ENCODE results near the gene CCDC102B. TPM values are rescaled to one million over a fixed set of nuclear protein-coding genes. Genes with fewer than 3 reads are reported as not detected.
"Not testable (repeated sequence)": the region's sequence is repeated elsewhere in the genome, so short reads cannot be mapped to it uniquely, and the experiment has no call there.

CCDC102B gene
- total RNA-seq, 1 donor from 2014 or later = 24.8 TPM

DNA sequence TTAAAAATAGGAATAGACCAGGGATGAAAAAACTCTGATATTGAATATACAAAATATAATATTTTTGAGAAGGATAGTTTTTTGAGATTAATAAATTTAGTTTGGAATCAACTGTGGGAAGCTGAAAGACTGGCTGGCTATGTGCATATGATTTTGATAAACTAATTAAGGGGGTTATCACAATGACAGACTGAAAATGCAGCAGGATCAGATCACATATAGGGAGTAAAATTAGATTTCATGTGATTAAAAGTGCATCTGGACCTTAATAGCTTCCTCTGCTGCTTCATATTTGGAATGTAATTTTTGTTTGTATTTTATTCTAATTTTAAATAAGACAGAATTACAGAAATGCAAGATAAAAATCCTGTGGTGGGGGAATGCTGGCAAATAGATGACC, 111.7 kb downstream of the CCDC102B start:
- no peak for DNase-seq (ENCODE audit: low read depth in 2 of 2)

DNA sequence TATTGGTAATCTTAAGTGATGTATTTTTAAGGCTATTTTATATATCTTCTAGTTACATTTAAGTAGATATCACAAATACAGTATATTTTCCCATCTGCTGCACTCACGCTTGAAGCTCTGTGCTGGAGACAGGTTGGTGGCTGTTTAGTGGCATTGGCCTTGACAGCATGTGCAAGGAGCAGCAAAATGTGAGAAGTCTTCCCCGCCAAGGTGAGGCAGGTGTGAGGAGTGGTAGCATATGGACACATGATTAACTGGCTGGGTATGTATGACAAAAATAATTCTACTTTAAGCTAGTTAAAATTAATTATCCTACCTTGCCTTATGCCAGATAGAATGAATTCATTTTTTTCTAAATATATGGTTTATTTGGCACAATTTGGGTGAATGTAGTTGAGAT, 117.2 kb downstream of the CCDC102B start:
- DNase-seq (ENCODE audit: low read depth in 2 of 2) = no peak

DNA sequence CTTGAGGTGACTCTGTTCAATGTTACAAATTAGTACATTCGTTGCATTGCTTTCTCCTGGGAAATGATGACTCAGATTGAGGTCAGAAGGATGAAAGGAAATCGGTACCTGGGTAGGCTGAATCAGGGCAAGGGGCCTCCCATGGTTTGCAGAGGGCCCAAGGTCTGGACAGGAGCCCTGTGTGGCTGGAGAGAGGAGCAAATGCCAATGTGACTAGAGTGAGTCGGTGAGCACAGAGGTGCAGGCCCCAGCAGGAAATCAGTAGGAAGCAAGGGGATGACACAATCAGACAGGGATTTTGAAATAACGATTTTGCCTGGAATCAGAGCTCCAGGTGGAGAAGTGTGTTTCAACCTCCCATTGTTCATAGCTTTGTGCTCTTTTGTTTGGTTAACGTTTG, 118.9 kb downstream of the CCDC102B start:
- DNase-seq (ENCODE audit: low read depth in 2 of 2) = no peak

DNA sequence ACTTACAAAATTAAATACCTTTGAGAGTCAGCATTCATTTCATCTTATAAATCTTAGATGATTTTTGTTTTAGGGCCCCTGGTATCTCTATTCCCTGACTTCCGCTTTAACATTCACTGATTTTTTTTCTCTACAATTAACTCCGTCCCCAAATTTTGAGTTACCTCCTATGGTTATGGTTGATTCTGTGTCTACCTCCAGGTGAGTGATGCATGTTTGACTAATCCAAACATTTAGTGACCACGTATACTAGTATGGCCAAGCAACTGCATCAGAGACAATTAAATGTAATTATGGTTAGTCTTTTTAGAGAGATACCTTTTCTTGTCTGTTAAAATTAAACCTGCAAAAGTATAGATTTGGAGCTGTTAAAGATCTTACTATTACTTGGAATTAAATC, 120.3 kb downstream of the CCDC102B start:
- no peak for DNase-seq (ENCODE audit: low read depth in 2 of 2)

DNA sequence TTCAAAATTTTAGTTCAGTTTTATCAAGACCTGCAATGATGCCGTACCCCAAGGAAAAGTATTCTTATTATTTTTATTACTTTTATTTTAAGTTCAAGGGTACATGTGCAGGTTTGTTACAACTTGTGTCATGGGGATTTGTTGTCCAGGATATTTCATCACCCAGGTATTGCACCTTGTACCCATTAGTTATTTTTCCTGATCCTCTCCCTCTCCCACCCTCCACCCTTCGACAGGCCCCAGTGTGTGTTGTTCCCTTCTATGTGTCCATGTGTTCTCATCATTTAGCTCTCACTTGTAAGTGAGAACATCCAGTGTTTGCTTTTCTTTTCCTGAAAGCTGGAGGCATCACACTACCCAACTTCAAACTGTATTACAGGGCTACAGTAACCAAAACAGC, 122.0 kb downstream of the CCDC102B start:
- no peak for DNase-seq (ENCODE audit: low read depth in 2 of 2)

DNA sequence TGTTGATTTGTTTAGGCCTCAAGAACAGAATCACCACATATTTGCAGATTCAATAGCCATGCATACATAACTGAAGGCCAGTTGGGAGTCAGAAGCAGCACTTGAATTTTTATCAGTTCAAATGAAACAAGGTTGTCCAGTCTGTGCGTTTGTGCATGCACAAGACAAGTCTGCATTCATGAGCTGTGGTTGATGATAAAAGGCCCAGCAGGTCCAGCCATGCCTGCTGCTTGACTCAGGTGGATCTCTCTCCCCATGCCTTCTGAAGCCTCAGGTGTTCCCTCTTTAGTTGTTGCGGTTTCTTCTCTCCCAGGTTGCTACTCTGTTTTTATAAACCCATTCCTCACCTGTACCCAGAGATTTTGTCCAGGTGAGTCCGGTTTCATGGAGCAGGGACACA, 124.5 kb downstream of the CCDC102B start:
- DNase-seq (ENCODE audit: low read depth in 2 of 2) = no peak

GRCh38 chr18:68925268-68925667, 127.4 kb downstream of the CCDC102B start:
- DNase-seq (ENCODE audit: low read depth in 2 of 2) = no peak

DNA sequence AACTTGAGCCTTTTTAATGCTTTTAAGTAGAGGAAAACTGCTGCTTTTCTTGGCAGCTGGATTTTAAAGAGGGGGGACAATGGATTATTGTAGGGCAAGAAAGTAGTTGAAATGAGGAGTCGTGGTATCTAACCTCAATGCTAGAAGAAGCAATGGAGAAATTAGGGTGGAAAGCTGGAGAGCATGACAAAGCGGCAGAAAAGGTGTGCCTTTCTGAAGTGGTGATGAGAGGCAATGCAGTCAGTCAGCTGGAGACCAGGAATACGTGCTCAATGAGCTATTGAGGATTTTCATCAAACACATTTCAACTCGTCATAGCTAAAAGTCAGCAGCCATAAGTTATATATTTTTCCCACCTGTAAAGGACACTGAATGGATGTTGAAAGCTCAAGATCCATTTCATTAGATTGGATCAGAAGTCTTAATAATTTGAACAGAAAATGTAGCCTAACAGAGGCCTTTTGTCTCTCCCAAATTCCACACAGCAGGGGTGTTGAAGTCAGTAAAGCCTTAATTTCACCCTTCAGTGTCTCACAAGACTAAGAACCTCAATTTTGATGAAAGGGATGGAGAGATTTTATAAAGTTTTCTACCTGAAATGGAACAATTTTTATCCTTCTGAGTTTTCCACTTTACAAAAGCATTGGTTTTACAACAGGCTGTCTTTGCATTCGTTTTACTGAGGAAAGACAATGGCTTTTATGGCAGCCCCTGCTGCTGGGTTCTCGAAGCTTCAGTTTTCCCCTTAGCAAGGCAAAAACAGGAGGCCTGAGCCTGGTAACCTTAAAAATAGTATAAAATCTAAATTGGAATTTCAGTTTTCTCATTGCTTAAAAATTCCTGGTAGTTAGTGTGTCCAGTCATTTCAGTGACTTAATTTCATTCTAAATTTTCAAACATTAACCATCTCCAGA, 131.1 kb downstream of the CCDC102B start:
- DNase-seq (ENCODE audit: low read depth in 2 of 2) = no peak

GRCh38 chr18:68935686-68936085, 137.8 kb downstream of the CCDC102B start:
- no peak for DNase-seq (ENCODE audit: low read depth in 2 of 2)

- DNase-seq (ENCODE audit: low read depth in 2 of 2) = no peak
Observed at GRCh38 chr18:68937029-68937599, 139.2 kb downstream of the CCDC102B start.

GRCh38 chr18:68940039-68940438, 142.2 kb downstream of the CCDC102B start:
- DNase-seq (ENCODE audit: low read depth in 2 of 2) = no peak

DNA sequence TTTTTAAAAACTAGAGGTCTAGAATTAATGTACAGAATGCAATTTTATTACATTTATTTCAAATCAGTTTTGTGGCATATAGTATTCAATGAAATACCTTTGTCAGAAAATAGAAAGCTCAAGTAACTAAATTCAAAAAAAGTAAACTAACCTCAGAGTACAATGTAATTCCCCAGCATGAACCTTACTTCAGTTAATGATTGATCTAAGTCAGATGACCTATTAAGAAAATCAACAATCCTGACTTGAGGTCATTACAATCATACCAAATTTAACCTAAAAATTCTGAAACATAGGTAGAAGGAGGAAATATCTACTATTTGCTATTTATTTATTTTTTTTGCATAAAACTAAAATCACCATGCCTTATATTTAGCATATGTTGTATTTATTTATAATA, 142.9 kb downstream of the CCDC102B start:
- DNase-seq (ENCODE audit: low read depth in 2 of 2) = no peak

DNA sequence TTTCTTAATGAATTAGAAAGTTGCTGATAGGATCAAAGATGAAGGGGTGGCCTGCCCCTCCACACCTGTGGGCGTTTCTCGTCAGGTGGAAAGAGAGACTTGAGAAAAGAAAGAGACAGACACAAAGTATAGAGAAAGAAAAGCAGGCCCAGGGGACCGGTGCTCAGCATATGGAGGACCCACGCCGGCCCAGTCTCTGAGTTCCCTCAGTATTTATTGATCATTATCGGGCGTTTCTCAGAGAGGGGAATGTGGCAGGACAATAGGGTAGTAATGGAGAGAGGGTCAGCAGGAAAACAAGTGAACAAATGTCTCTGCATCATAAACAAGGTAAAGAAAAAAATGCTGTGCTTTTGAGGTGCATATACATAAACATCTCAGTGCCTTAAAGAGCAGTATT, 144.3 kb downstream of the CCDC102B start:
- DNase-seq (ENCODE audit: low read depth in 2 of 2) = no peak

DNA sequence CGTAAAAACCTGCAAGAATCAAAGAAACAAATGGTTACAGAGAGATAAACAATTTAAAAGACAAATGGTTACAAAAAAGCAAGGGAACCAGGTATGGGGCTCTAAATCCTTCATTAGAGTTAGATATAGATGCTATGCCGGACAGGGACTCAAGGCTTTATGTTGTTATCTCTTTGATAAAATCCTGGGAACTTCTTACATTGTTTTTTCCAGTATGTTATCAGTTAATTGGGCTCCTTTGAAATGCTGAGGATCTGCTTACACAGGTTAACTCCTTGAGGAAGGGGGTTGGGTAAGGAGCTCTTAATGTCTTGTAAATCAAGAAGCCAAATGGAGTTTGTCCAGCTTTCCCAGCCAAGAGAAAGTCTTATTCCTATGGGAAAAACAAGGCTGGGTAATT, 146.0 kb downstream of the CCDC102B start:
- not testable (repeated sequence) for DNase-seq (ENCODE audit: low read depth in 2 of 2)

GRCh38 chr18:68944330-68944729, 146.4 kb downstream of the CCDC102B start:
- no peak for DNase-seq (ENCODE audit: low read depth in 2 of 2)

GRCh38 chr18:68944826-68945225, 146.9 kb downstream of the CCDC102B start:
- DNase-seq (ENCODE audit: low read depth in 2 of 2) = no peak

- DNase-seq (ENCODE audit: low read depth in 2 of 2) = no peak
Observed at GRCh38 chr18:68948622-68949021, 150.7 kb downstream of the CCDC102B start.

DNA sequence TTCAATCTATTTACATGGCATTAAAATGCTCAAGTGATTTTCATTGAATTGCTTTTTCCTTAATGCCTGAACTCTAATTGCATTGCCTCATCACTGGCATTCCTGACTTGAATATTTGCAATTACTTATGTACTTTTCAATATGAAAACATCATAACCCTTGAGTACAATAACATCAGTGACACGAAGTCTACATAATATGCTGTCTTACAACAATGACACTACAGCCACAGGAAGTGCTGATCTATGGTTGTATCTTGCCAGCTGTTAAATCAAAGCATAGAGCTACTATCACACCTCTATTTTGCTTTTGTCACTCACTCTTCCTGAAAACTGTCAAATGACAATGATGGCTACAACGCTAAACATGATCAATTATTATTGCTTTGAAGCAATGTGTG, 156.9 kb downstream of the CCDC102B start:
- DNase-seq (ENCODE audit: low read depth in 2 of 2) = no peak

GRCh38 chr18:68956650-68957049, 158.8 kb downstream of the CCDC102B start:
- DNase-seq (ENCODE audit: low read depth in 2 of 2) = no peak

- DNase-seq (ENCODE audit: low read depth in 2 of 2) = no peak
Observed at GRCh38 chr18:68960355-68960754, 162.5 kb downstream of the CCDC102B start.

- no peak for DNase-seq (ENCODE audit: low read depth in 2 of 2)
Observed at GRCh38 chr18:68962623-68963022, 164.7 kb downstream of the CCDC102B start.

DNA sequence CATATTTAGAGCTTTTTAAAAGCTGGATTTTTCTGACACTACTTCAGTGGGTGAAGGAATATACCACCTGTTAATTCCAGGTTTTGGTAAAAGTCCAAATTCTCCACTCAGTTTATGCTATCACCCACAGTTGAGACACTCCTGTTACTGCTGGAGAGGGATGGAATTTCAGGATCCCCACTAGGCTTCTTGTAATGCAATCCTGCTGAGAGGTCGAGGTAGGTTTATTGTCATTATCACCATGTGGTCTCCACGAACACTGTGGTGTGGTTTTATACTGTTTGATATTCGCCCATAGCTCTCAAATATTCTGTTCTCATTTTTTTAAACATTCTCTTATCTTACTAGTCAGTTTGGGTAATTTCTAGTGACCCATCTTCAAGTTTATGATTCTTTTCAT, 167.9 kb downstream of the CCDC102B start:
- DNase-seq (ENCODE audit: low read depth in 2 of 2) = no peak

DNA sequence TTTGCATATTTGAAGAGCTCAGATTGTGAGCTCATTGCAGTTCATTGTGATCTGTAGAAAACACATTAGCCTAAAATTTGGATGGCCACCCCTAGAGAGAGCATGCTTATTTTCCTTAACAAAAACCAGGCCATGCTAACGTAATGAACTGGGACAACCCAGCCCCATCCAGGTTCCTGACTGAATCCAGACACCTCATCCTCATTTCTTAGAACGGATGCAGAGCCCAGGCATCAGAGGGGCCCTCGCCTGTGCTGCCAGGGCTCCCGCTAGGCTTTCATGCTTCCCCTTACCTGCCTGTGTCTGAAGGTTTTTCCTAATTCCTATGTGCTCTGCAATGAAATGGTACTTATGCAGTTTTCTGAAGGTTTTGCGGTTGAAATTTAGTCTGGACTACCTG, 171.1 kb downstream of the CCDC102B start:
- no peak for DNase-seq (ENCODE audit: low read depth in 2 of 2)

Measured in dermis microvascular lymphatic vessel endothelial cell (primary cell).